B cell (primary cell): ENCODE data around the gene PLA2G4F.

ENCODE experiments used
- EZH2 ChIP-seq: IDR thresholded peaks from 2 replicates; pipeline ENCODE4 v1.6.1; 2012; ENCODE audit warnings: borderline replicate concordance, low read depth, mild to moderate bottlenecking, moderate library complexity, low read length; ENCODE audit not compliant: insufficient read depth, poor library complexity, severe bottlenecking
- TF ChIP-seq, protein P1 (sequence below): fragments of 200-600 bp; IDR thresholded peaks from one replicate; pipeline ENCODE4 v1.8.0; 2022; ENCODE audit warnings: antibody characterized with exemption, mild to moderate bottlenecking

DNA sequence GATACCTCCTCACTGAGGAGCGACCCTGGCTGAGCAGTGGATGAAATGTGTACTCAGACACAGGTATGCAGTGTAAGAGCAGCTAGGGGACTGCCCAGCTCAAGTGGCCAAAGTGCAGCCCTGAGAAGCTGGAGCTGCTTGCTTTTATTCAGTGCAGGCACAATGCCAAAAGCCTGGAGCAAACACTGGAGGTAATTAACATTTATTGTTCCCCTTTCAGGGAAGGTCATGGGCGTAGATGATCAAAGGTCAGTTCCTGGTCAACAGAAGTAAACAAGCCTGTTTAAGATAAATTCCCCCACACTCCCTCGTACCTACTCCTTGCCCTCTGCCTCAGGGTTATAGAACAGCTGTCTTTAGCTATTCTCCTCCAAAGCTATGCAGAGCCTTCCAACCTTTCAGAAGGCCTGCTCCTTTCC is 17.5 kb downstream of the PLA2G4F start:
- TF ChIP-seq, protein P1, sequence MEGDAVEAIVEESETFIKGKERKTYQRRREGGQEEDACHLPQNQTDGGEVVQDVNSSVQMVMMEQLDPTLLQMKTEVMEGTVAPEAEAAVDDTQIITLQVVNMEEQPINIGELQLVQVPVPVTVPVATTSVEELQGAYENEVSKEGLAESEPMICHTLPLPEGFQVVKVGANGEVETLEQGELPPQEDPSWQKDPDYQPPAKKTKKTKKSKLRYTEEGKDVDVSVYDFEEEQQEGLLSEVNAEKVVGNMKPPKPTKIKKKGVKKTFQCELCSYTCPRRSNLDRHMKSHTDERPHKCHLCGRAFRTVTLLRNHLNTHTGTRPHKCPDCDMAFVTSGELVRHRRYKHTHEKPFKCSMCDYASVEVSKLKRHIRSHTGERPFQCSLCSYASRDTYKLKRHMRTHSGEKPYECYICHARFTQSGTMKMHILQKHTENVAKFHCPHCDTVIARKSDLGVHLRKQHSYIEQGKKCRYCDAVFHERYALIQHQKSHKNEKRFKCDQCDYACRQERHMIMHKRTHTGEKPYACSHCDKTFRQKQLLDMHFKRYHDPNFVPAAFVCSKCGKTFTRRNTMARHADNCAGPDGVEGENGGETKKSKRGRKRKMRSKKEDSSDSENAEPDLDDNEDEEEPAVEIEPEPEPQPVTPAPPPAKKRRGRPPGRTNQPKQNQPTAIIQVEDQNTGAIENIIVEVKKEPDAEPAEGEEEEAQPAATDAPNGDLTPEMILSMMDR = no peak
- no peak for TF ChIP-seq EZH2
